GM10847 (cell line): Measurements from ENCODE around the gene ZNF750.

Source experiments
- POLR2A ChIP-seq: IDR thresholded peaks from 2 replicates; pipeline ENCODE4 v1.6.1; 2011; ENCODE audit not compliant: insufficient read length; ENCODE audit errors: extremely low read depth

The ZNF750 gene

GRCh38 chr17:82839617-82840292, at the start of gene ZNF750:
TSS of gene ZNF750 (minus strand) at chr17:82840022. CDS start at chr17:82832454, 7,568 bp downstream.
- no peak for TF ChIP-seq POLR2A

- TF ChIP-seq POLR2A: no peak
These were observed 49.0 kb upstream of the ZNF750 start for GRCh38 chr17:82888583-82889495.

GRCh38 chr17:82887255-82888164, 47.7 kb upstream of the ZNF750 start:
- no peak for TF ChIP-seq POLR2A

GRCh38 chr17:82884970-82885353, 45.1 kb upstream of the ZNF750 start:
- no peak for TF ChIP-seq POLR2A

- no peak for TF ChIP-seq POLR2A
These were observed 44.6 kb upstream of the ZNF750 start for GRCh38 chr17:82884341-82884969.

GRCh38 chr17:82883419-82884031, 43.7 kb upstream of the ZNF750 start:
- no peak for TF ChIP-seq POLR2A

GRCh38 chr17:82882715-82883418, 43.0 kb upstream of the ZNF750 start:
- TF ChIP-seq POLR2A: no peak

- TF ChIP-seq POLR2A: no peak
These were observed 42.3 kb upstream of the ZNF750 start for GRCh38 chr17:82881900-82882714.

GRCh38 chr17:82881324-82881823, 41.6 kb upstream of the ZNF750 start:
- TF ChIP-seq POLR2A: no peak

GRCh38 chr17:82880620-82881323, 41.0 kb upstream of the ZNF750 start:
- TF ChIP-seq POLR2A: no peak

GRCh38 chr17:82879241-82879640, 39.4 kb upstream of the ZNF750 start:
- TF ChIP-seq POLR2A: no peak

- TF ChIP-seq POLR2A: no peak
These were observed 38.7 kb upstream of the ZNF750 start for GRCh38 chr17:82878527-82878926.
